GM18858 (cell line): ENCODE results near the gene CCDC24.

Experiments used
- ATAC-seq: cut with Tn5 transposase; IDR thresholded peaks from one replicate; pipeline ENCODE4 v1.9.1; 2021; ENCODE audit not compliant: unreplicated experiment

The CCDC24 gene

DNA sequence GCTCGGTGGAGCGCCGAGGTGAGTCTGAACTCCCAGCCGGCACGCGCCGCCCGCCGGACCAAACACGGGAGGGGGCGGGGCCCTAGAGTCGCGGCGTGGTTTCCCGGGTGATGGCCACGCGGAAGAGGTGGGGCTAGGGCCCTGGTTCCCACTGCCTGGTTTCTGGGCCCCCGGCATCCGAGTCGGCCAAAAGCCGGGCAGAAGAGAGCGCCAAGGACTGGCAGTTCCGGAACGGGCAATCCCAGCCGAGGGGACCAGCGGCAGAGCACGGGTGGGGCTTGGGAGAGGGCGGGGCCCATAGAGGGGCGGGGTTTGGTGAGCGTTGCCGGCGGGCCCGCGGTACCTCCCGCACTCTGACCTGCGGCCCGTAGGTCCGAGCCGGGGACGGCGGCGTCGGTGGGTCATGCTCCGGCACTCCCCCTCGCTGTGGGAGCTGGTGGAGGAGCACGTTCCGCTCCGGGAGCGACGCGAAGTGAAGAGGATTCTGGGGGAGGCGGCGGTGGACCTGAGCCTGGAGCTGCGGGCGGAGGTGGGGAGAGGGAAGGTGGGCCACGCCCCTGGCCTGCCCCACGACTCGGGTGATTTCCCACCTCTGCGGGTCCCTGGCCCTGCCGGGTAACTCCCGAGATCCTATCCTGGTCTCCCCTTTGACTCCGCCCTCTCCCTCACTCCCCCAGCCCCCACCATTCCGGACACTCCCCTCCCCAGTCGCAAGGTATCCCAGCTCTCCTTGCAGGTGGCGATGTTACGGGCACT lies at the start of gene CCDC24:
Gene CCDC24, plus strand, starts transcription at position 124 of the 756 bp plus-strand sequence. Its CDS starts 280 bp downstream, at position 404.
- ATAC-seq = peak; percentile 60

DNA sequence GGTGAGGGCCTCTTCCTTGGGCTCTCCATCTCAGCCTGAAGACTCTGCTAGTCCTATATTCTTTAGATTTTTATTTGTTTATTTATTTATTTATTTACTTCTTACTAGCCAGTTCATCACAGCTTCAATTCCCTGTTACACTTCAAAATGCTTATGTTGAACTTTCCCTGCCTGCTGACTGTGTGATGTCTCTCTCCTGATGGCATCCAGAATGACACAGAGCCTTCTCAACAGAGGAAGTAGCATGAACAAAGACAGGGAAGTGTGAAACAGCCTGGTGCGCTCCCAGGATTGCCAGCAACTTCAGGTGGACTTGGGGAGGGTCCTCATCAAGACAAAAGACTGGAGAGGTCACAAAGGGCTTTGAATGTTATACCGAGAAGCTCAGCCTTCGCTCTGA lies 49.0 kb upstream of the CCDC24 start:
- no peak for ATAC-seq

DNA sequence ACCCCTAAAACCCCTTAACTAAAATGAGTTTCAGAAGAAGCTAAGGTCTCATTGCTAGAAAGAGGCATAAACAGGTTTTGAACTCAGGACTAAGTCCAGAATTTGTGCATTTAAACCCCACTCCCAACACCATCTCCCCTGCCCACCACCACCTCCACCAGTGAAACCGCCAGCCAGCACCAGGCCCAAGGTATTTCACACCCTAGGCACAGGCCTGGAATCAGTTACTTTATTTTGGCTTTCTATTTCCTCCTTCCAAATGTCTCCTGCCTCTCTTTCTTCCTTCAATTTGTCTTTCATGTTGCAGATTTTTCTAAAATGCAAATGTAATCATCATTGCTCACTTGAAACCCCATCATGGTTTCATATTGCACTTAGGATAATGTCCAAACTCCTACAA lies 46.5 kb upstream of the CCDC24 start:
- ATAC-seq = no peak

DNA sequence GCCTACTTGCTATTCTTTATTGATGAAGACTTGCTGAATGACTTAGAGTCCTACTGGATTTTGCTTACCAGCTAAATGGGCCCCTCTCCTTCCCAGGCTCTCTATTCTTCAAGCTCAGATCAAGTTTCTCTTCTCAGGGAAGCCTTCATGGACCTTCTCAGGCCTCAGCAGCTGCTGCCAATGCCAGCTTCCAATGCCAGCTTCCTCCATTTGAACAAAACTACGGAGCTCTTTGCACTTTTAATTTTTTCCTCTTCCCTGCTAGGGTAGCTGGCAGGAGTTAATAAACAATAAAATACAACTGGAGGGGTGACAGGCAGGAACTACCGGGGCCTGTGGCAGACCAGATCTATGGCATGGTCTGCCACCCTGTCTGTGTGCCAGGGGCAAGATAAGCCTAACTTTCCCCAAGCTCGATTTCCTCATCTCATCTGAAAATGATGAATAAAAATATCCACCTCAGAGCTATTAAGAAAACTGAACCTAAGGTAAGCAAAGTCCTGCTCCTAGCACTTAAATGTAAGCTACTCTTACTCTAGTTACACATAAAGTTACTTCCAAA lies 45.6 kb upstream of the CCDC24 start:
- no peak for ATAC-seq

DNA sequence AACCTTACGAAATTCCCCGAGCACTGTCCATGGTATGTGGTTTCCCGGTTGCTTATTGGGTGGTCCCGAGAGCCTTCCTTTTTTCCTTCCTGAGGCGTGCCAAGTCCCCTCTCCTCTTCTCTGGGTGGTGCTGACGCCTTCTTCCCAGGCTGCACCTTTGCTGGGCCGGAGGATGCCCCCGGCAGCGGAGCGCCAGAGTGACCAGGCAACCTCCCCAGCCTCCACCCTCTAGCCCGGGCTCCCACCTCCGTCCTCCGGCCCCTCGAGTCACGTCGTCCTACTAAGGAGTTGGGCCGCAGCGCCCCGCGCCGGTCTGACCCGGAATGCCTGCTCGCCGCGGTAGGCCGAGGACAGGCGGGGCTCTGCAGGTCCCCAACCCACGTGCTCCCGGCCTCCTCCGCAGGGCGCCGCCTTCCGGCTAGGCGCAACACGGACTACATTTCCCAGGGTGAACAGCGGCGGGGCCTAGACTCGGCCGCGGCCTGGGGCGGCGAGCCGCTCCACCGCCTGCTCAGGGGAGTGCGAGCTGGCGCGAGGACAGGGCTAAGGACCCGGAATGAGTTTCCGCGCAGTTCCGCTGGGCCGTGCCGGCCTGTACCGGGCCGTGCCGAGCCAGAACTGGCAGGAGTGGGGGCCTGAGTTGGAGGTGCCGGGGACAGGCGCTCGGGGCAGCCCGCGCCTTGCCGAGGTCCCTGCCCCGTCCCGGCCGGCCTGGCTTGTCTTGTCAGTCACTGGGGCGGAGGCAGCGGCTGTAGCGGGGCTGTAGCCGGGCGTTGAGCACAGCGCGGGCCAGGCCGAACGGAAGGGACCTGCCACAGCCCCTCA lies 45.0 kb upstream of the CCDC24 start, which contains the start of gene IPO13:
Gene IPO13, plus strand, starts transcription at position 715 of the 825 bp plus-strand sequence. CDS start 651 bp downstream, outside the sequence.
- ATAC-seq = peak; percentile 85

DNA sequence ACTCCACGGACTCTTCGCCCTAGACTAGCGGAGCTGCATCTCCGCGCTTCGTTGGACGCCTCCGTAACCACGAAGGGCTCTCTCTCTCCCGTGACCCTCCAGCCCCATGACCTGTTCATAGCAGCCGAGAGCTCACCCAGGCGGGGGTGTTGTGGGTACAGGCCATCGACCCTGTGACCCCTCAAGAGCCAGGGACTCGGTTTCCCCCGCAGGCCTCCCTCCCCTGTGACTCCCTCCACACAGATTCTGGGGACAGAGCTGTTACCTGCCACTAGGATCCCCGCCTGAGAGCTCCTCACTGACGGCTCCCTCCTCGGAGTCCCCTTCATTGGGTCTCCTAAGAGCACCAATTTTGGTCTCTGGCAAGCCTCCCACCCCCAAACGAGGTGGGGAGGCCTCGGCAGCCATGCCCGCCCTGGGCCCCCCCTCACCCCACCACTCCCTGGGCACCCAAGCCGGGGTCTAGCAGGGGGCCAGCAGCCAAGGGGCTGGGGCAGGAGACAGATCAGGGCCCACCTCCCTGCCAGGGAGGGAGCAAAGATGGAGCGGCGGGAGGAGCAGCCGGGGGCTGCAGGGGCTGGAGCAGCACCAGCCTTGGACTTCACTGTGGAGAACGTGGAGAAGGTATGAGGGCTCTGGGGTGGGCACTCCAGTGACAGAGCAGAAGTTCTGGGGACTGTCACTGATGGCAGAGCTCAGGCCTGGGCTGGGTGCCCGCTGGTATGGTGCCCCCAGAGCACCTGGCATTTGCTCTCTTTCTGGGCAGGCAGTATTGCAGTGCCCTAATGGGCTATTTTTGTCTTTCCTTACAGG lies 44.1 kb upstream of the CCDC24 start:
- peak; percentile 20 for ATAC-seq

DNA sequence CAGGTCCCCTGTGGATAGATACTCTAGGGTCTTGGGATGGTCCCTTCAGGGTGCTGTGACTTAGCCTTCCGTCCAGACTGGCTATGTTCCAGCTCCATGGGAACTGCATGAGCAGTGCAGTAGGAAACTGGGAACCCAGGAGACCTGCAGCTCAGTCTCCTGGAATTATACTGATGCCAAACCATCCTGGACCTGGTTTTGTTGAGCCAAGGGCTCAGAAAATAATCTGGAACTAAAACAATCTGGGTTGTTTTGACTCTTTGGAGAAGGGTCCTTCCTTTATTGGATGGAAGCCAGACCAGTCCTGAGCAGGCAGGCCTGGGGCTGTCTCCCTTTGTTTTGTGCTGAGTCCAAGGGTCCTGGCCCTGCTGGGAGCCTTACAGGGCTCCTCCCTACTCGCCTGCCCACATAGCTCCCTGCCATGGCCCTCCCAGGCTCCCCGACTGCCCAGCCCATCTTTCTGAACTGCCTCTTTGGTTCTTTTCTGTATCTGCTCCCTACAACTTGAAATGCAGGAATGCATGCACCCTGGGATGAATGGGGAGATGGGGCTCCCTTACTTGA lies 43.4 kb upstream of the CCDC24 start:
- ATAC-seq = no peak

DNA sequence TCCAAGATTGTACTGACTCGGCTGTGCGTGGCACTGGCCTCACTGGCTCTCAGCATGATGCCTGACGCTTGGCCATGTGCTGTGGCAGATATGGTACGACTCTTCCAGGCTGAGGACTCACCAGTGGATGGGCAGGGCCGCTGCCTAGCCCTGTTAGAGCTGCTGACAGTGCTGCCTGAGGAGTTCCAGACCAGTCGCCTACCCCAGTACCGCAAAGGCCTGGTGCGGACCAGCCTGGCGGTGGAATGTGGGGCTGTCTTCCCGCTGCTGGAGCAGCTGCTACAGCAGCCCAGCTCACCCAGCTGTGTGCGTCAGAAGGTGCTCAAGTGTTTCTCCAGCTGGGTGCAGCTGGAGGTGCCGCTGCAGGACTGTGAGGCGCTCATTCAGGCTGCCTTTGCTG lies 41.7 kb upstream of the CCDC24 start:
- no peak for ATAC-seq

DNA sequence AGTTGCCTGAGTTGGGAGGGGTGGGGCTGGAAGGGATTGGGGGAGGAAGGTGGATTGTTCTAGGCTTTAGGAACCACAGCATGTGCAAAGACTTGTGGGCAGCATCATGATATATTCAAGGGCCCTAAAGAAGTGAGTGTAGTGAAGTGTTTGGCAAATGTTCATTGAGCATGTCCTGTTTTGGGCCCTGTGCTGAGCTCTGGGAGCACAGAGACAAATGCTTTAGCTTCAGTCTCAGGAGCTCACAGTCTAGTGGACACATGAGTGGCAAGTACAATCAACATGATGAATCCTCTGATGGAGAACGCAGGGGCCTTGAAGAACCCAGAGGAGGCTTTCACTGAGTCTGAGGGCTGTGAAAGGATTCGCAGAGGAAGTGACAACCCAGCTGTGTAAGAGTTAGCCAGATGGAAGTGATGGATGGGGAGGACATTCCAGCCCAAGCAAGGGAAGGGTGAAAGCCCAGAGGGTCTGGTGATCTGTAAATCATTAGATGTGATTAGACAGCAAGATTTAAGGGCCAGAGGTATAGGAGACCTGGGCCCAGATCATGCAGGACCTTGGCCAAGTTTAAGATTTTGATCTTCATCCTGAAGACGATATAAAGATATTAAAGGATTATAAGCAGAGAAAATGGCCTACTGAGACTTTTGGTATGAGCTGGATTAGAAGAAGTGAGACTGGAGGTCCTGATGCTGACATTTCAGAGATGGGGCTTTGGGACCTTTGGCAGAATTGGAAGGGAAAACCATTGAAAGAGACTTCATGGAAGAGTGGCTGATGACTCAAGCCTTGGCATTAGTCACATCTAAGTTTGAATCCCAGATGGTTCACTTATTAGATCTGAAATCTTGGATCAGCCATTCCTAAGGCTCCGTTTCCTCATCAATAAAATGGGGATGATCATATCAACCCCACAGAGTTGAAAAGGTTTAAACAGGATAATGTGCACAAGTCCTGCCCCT lies 40.1 kb upstream of the CCDC24 start:
- ATAC-seq = no peak

DNA sequence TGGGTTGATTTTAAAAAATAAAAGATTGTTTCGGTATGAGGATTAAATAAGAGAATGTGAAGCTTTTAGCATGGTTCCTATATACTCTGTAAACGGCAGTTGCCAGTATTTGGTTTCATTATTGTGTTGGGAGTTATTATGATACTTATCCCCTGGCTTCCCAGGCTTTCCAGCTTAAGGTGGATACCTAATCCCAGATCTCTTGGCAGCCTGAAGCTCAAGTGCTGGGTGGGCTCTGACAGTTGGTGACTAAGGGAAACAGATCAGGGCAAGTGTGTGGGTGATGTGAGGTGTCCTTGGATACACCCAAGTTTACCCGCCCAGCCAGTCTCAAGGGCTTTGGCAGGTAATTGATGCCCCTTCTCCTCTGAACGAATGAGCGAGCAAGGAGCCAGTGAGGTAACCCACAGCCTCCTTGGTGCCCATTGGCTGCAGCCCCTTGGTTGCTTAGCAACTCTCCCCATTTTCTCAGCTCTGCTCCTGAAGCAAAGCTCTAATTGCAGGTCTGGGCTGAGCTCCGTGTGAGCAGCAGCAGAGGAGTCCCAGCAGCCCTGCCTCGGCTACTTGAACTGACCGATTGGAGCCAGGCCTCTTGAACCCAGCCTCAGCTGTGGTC lies 38.6 kb upstream of the CCDC24 start:
- ATAC-seq = no peak

DNA sequence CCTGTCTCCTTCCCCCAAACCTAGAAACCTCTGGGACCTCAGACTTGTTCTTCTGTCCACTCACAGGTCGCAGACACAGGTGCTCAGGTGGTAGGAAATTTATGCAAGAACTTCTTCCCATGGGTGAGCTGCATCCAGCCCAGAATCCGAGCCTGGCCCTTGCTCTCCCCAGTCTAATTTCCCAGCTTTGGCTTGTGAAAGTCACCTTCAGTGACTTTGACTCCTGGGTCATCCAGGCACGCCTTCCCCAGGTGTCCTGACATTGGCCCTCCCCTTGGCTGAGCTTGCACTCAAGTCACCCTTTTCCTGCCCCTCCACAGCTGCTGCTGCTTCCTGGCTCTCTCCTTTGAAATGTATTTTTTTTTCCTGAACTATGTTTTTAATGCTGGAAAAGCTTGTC lies 38.0 kb upstream of the CCDC24 start:
- no peak for ATAC-seq

DNA sequence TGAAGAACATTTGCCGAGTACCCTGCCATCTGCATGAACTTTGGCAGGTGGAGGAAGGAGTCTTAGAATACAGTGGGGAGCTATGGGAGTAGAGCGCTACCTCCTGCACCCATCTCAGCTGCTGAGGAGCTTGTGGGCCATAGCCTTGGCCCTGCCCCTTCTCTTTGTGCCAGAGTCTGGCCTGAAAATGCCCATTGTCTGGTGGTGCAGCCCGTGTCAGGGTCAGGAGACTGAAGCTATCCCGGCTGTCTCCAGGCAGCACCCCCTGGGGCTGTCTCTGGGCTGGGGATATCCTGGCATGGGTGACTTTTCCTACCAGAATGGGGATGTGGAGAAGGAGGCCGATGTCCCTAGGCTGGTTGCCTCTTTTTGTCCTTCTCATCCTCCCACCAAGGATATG lies 37.4 kb upstream of the CCDC24 start:
- no peak for ATAC-seq

DNA sequence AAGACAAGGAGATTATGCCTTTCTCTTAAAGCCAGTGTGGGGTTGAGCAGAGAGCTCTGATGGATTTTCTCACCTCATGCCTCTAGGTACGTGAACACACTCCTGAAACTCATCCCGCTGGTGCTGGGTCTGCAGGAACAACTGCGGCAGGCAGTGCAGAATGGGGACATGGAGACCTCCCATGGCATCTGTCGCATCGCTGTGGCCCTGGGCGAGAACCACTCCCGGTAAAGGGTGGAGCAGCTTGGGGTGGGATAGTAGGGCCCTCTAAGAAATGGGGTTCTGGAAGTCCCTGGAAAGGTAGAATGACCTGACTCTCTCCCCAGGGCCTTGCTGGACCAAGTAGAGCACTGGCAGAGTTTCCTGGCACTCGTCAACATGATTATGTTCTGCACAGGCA lies 35.2 kb upstream of the CCDC24 start:
- ATAC-seq = no peak

DNA sequence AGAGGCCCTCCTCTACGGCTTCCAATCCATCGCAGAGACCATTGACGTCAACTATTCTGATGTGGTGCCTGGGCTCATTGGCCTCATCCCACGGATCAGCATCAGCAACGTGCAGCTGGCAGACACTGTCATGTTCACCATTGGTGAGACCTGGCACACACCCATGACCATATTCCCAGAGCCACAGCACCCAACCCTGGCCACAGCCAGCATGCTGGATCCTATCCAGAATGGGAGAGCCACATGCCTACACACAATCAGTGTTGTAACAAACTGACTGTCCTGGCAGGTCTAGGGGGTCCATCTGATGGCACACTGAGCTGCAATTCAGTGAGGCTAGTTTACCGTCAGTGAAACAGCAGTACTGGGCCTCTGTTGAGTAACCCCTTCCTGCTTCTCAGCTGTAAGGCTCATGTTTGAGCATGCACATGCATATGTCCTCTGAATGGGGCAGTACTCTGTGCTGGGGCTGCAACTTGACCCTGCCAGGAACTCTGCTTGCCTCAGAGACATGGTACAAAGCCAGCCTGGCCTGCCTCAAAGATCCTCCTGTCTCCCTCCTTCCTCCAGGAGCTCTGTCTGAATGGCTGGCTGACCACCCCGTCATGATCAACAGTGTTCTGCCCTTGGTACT lies 33.9 kb upstream of the CCDC24 start:
- ATAC-seq = no peak

DNA sequence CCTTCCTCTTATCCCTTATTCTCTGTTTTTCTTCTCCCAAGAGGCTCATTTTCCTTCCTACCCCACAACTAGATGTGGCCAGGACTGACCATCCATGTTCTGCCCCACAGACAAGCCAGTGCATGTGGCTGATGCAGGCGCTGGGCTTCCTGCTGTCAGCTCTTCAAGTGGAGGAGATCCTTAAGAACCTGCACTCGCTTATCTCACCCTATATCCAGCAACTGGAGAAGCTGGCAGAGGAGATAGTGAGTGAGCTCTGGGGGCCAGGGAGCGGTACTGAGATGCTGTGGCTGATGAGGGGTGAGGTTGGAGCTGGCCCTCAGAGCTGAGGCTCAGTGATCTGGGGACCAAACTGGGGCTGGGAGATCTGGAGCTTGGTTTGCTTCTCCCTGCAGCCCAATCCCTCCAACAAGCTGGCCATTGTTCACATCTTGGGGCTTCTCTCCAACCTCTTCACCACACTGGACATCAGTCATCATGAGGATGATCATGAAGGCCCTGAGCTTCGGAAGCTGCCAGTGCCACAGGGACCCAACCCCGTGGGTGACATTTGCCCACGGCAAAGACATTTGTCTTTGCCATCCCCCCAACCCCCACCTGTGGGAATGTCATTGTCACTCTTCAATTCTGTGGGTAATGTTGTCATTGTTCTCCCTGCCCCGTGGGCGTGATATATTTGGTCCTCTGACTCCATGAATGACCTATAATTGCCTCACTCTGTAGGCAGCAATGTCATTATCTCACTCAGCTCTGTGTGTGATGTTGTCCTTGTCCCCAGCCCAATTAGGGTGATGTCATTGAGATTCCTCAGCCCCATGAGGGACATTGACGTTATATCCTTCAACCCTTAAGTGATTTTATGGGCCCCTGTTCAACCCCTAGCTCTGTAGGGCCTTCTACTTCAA lies 32.8 kb upstream of the CCDC24 start:
- no peak for ATAC-seq

DNA sequence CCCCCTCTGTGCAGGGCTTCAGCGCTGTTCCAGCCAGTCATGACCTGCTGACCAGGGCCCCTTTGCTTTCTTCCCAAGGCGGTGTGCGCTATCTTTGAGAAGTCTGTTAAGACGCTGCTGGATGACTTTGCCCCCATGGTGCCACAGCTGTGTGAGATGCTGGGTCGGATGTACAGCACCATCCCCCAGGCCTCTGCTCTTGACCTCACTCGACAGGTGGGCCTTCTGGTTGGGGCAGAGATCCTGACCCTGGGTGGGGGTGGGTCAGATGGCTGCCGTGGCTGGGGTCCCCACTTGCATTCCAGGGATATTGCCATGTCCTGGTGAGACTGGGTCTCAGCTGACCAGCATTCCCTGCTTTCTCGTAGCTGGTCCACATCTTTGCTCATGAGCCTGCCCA lies 30.6 kb upstream of the CCDC24 start:
- no peak for ATAC-seq

DNA sequence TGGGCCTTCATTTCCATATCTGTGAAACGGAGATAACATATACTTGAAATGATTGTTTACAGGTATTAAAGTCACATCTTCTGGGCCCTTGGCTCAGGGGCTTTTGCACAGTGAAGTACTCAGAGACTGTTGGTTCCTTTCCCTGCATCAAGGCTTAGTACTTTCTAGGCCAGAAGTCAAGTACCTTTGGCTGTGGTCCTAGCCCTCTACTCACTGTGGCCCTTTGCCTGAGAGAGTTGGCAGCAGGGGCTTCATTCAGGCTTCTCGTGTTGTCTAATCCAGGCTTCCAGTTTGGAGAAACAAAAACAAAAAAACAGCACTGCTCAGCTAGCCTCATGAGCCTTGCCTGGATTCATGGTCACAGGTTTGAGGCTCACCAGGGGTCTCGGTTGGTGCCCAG lies 29.7 kb upstream of the CCDC24 start:
- no peak for ATAC-seq

DNA sequence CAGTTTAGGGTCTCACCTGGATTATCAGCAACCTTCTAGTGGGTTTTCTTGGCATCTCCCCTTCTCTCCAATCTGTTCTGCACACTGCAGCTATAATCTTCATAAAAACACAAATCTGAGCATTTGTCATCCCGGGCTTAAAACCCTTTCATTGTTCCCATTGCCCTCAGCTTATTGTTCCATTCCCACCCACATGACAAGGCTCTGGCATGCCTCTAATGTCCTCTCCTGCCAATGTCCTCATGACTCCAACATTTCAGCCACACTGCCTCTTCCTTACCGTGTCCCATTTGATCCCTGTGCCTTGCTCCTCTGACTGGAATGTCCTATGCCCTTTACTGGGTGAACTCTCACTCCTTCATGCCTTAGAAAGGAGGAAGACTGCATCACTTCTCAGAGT lies 29.1 kb upstream of the CCDC24 start:
- ATAC-seq = no peak
